GM19328 (cell line): Measurements from ENCODE around the gene BCDIN3D.

Experiments
- ATAC-seq: cut with Tn5 transposase; IDR thresholded peaks from one replicate; pipeline ENCODE4 v1.9.1; 2021; ENCODE audit warnings: mild to moderate bottlenecking, moderate library complexity; ENCODE audit not compliant: unreplicated experiment

BCDIN3D gene

GRCh38 chr12:49823951-49824350, 19.0 kb downstream of the BCDIN3D start:
- ATAC-seq: no peak

- no peak for ATAC-seq
Observed at GRCh38 chr12:49823350-49823749, 19.6 kb downstream of the BCDIN3D start.

- ATAC-seq: no peak
Observed at GRCh38 chr12:49821373-49822287, 21.3 kb downstream of the BCDIN3D start.

- no peak for ATAC-seq
Observed at GRCh38 chr12:49819786-49820185, 23.1 kb downstream of the BCDIN3D start.

GRCh38 chr12:49818241-49818895, 24.5 kb downstream of the BCDIN3D start:
- ATAC-seq: no peak

- ATAC-seq: no peak
Observed at GRCh38 chr12:49813131-49813530, 29.8 kb downstream of the BCDIN3D start.

- no peak for ATAC-seq
Observed at GRCh38 chr12:49811961-49812401, 30.9 kb downstream of the BCDIN3D start.

- no peak for ATAC-seq
Observed at GRCh38 chr12:49811136-49811535, 31.8 kb downstream of the BCDIN3D start.

- ATAC-seq: no peak
Observed at GRCh38 chr12:49809906-49810389, 33.0 kb downstream of the BCDIN3D start.

- ATAC-seq: no peak
Observed at GRCh38 chr12:49809381-49809905, 33.5 kb downstream of the BCDIN3D start.

GRCh38 chr12:49808686-49809380, 34.1 kb downstream of the BCDIN3D start:
- ATAC-seq: no peak

- no peak for ATAC-seq
Observed at GRCh38 chr12:49807991-49808580, 34.8 kb downstream of the BCDIN3D start.

GRCh38 chr12:49806877-49807276, 36.0 kb downstream of the BCDIN3D start:
- ATAC-seq: no peak

GRCh38 chr12:49806321-49806813, 36.5 kb downstream of the BCDIN3D start:
- ATAC-seq: no peak

GRCh38 chr12:49805409-49805808, 37.5 kb downstream of the BCDIN3D start:
- ATAC-seq: no peak

GRCh38 chr12:49804821-49805220, 38.1 kb downstream of the BCDIN3D start:
- ATAC-seq: no peak

GRCh38 chr12:49803693-49804450, 39.0 kb downstream of the BCDIN3D start:
- ATAC-seq: no peak

GRCh38 chr12:49801141-49802063, 41.5 kb downstream of the BCDIN3D start:
- ATAC-seq: no peak
